Upper lobe of left lung (tissue), 4 donors: Measurements from ENCODE around the gene GCH1.

ENCODE experiments used
- EP300 ChIP-seq, 4 donors: sonication (generic); formaldehyde crosslinking; IDR thresholded peaks; one replicate each; pipeline ENCODE4 v1.5.1; 2017; ENCODE audit warnings: antibody characterized with exemption in 4 of 4, control low read depth in 2 of 4
- POLR2A ChIP-seq, 4 donors: fragments of 450-650 bp; IDR thresholded peaks; one replicate each; pipeline ENCODE4 v1.5.1; 2016 to 2017; ENCODE audit warnings: antibody characterized with exemption in 4 of 4, mild to moderate bottlenecking in 2 of 4
- POLR2AphosphoS5 ChIP-seq, 2 donors: sonication (generic); formaldehyde crosslinking; IDR thresholded peaks; one replicate each; pipeline ENCODE4 v1.5.1; 2017; ENCODE audit warnings: antibody characterized with exemption in 2 of 2
- TF ChIP-seq, protein P1 (sequence below), 6 experiments: fragments of 450-650 bp in 4 of 6; fragments of 200-600 bp in 2 of 6; sonication (generic) in 2 of 6; IDR thresholded peaks; one replicate each; pipeline ENCODE4 v1.5.1; 2016 to 2019; ENCODE audit warnings: antibody characterized with exemption in 6 of 6

DNA sequence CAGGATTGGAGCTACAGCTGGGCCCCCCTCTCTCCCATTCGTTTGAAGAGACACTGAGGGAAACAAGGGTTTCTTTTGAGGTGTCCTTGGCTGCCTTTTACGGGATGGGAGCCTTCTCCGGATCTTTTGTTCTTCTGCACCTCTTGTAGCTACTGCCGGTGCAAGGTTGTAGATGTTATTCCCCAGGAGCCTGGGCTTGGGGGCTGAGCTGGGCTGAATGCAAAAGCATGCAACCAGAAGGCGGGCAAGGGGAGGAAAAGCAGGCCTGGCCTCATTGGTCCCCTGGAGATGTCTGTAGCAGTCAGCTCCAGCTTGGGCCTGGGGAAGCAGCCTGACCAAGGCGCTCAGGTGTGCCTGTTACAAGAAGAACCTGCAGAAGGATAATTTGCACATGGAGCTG, 110.3 kb downstream of the GCH1 start:
- TF ChIP-seq, protein P1, sequence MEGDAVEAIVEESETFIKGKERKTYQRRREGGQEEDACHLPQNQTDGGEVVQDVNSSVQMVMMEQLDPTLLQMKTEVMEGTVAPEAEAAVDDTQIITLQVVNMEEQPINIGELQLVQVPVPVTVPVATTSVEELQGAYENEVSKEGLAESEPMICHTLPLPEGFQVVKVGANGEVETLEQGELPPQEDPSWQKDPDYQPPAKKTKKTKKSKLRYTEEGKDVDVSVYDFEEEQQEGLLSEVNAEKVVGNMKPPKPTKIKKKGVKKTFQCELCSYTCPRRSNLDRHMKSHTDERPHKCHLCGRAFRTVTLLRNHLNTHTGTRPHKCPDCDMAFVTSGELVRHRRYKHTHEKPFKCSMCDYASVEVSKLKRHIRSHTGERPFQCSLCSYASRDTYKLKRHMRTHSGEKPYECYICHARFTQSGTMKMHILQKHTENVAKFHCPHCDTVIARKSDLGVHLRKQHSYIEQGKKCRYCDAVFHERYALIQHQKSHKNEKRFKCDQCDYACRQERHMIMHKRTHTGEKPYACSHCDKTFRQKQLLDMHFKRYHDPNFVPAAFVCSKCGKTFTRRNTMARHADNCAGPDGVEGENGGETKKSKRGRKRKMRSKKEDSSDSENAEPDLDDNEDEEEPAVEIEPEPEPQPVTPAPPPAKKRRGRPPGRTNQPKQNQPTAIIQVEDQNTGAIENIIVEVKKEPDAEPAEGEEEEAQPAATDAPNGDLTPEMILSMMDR (IDR thresholded peaks at IDR 0.05) = no peak
- TF ChIP-seq EP300 (IDR thresholded peaks at IDR 0.05) (no peak), POLR2A (IDR thresholded peaks at IDR 0.05) (no peak), POLR2AphosphoS5 (IDR thresholded peaks at IDR 0.05) (no peak)
